IMR-90 (cell line): Measurements from ENCODE around the gene PHOSPHO2. TPM values are rescaled to one million over a fixed set of nuclear protein-coding genes. Genes with fewer than 3 reads are reported as not detected.
"Not testable (repeated sequence)": the region's sequence is repeated elsewhere in the genome, so short reads cannot be mapped to it uniquely, and the experiment has no call there.

Experiments
- ATAC-seq: fragments of 200-7000 bp; cut with Tn5 transposase; 2 replicates; pipeline ENCODE4 v1.9.1; 2020; ENCODE audit warnings: low read depth, mild to moderate bottlenecking, moderate library complexity
- BruUV-seq: library from RNA; stranded (reverse); fragments of 400-500 nt; replicated peaks from 2 replicates; lab custom pipeline; 2021; lab: Mats Ljungman, UMichigan
- CTCF ChIA-PET: fragments of 300-600 bp; formaldehyde crosslinking; extraction: SDS; loops from one replicate; lab custom pipeline; 2021; ENCODE audit warnings: antibody characterized with exemption; lab: Yijun Ruan, JAX
- POLR2A ChIA-PET: fragments of 300-600 bp; sonication (Branson Sonifier 250); formaldehyde crosslinking; loops from one replicate; lab custom pipeline; 2022; ENCODE audit warnings: antibody characterized with exemption; ENCODE audit not compliant: unreplicated experiment; lab: Charles Lee
- DNase-seq: peaks from one replicate; pipeline ENCODE4 v3.0.0; 2013
- H2AFZ ChIP-seq: replicated peaks from 2 replicates; pipeline ENCODE3; 2013; ENCODE audit warnings: low read length, mild to moderate bottlenecking; ENCODE audit not compliant: poor library complexity
- H2AK5ac ChIP-seq: 2 replicates; pipeline ENCODE4 v1.6.1; 2013; ENCODE audit warnings: low read depth, low read length, inconsistent platforms
- H2AK9ac ChIP-seq: replicated peaks from 2 replicates; pipeline ENCODE3; 2013; ENCODE audit warnings: mild to moderate bottlenecking, low read depth, low read length, moderate library complexity; ENCODE audit not compliant: poor library complexity
- H2BK120ac ChIP-seq: 2 replicates; pipeline ENCODE4 v1.6.1; 2013; ENCODE audit warnings: low read depth, low read length, inconsistent platforms
- H2BK15ac ChIP-seq: 3 replicates; pipeline ENCODE4 v1.6.1; 2013; ENCODE audit warnings: low read depth, low read length, inconsistent platforms
- H2BK20ac ChIP-seq: 2 replicates; pipeline ENCODE4 v1.6.1; 2013; ENCODE audit warnings: low read depth, mild to moderate bottlenecking, inconsistent platforms, low read length, moderate library complexity
- H2BK5ac ChIP-seq: 2 replicates; pipeline ENCODE4 v1.6.1; 2013; ENCODE audit warnings: mild to moderate bottlenecking, low read depth, low read length, inconsistent platforms; ENCODE audit not compliant: poor library complexity, severe bottlenecking
- H3K14ac ChIP-seq: replicated peaks from 2 replicates; pipeline ENCODE4 v1.6.1; 2013; ENCODE audit warnings: low read depth, low read length, inconsistent platforms
- H3K18ac ChIP-seq: 2 replicates; pipeline ENCODE4 v1.6.1; 2013; ENCODE audit warnings: low read depth, low read length, control low read depth
- H3K23ac ChIP-seq: 2 replicates; pipeline ENCODE4 v1.6.1; 2013; ENCODE audit warnings: low read depth, low read length, inconsistent platforms
- H3K27ac ChIP-seq: 2 replicates; pipeline ENCODE4 v1.5.1; 2013; ENCODE audit warnings: mild to moderate bottlenecking, control low read depth, low read length; ENCODE audit not compliant: insufficient read depth
- H3K27me3 ChIP-seq: 2 replicates; pipeline ENCODE4 v1.6.1; 2013; ENCODE audit warnings: low read length; ENCODE audit not compliant: control insufficient read depth, insufficient read depth
- H3K36me3 ChIP-seq: 2 replicates; pipeline ENCODE4 v1.6.1; 2013; ENCODE audit warnings: low read length, mixed read lengths; ENCODE audit not compliant: control insufficient read depth, insufficient read depth
- H3K4ac ChIP-seq: 2 replicates; pipeline ENCODE4 v1.6.1; 2013; ENCODE audit warnings: low read depth, low read length, inconsistent platforms
- H3K4me1 ChIP-seq: 2 replicates; pipeline ENCODE4 v1.6.1; 2013; ENCODE audit warnings: low read length, mixed read lengths; ENCODE audit not compliant: control insufficient read depth, insufficient read depth
- H3K4me2 ChIP-seq: 2 replicates; pipeline ENCODE4 v1.6.1; 2013; ENCODE audit warnings: low read depth, mild to moderate bottlenecking, control low read depth, low read length, moderate library complexity
- H3K4me3 ChIP-seq: 2 replicates; pipeline ENCODE4 v1.5.1; 2013; ENCODE audit warnings: low read depth, mild to moderate bottlenecking, control low read depth, low read length, moderate library complexity; ENCODE audit not compliant: insufficient read depth
- H3K56ac ChIP-seq: 2 replicates; pipeline ENCODE4 v1.6.1; 2013; ENCODE audit warnings: low read length, inconsistent platforms; ENCODE audit not compliant: insufficient read depth; ENCODE audit errors: extremely low read depth
- H3K79me1 ChIP-seq, 2 experiments: 2 replicates each; pipeline ENCODE4 v1.6.1; 2013; ENCODE audit warnings: low read length in 2 of 2, inconsistent platforms in 1 of 2, low read depth in 1 of 2
- H3K9ac ChIP-seq: 2 replicates; pipeline ENCODE4 v1.6.1; 2013; ENCODE audit warnings: low read depth, low read length, control low read depth
- H3K9me1 ChIP-seq: 2 replicates; pipeline ENCODE4 v1.6.1; 2013; ENCODE audit warnings: low read length, inconsistent platforms; ENCODE audit not compliant: insufficient read depth
- H3K9me3 ChIP-seq: 2 replicates; pipeline ENCODE4 v1.6.1; 2013; ENCODE audit warnings: low read length; ENCODE audit not compliant: control insufficient read depth, insufficient read depth
- H4K20me1 ChIP-seq: 2 replicates; pipeline ENCODE4 v1.6.1; 2013; ENCODE audit warnings: low read length, inconsistent platforms; ENCODE audit not compliant: insufficient read depth
- H4K5ac ChIP-seq: 2 replicates; pipeline ENCODE4 v1.6.1; 2013; ENCODE audit warnings: mild to moderate bottlenecking, low read depth, low read length, control low read depth
- H4K8ac ChIP-seq, 2 experiments: 2 replicates each; pipeline ENCODE4 v1.6.1; 2013; ENCODE audit warnings: low read depth in 2 of 2, low read length in 2 of 2, control low read depth in 1 of 2, inconsistent platforms in 1 of 2
- H4K91ac ChIP-seq: 2 replicates; pipeline ENCODE4 v1.6.1; 2013; ENCODE audit warnings: low read depth, low read length, inconsistent platforms; ENCODE audit not compliant: insufficient read depth
- WGBS, 2 experiments: methylation state at CpG; one replicate each; pipeline versions ENCODE4 v1.1.5 to v1.1.7; 2013; ENCODE audit warnings: missing lambda C conversion rate in 2 of 2; ENCODE audit not compliant: insufficient read length in 1 of 2; ENCODE audit errors: extremely low coverage in 2 of 2; 5-methylcytosine and 5-hydroxymethylcytosine counted together
- dilution Hi-C: fragments of 300-500 bp; cut with HindIII; formaldehyde crosslinking; loops from one replicate; pipeline ENCODE4 v1.14.3; 2018; ENCODE audit warnings: low sequenced_read_pairs; ENCODE audit not compliant: unreplicated experiment
- in situ Hi-C: fragments of 300-500 bp; cut with MboI; formaldehyde crosslinking; loops from 3 replicates; pipeline ENCODE4 v1.14.3; 2019; ENCODE audit warnings: low sequenced_read_pairs, inconsistent platforms, mixed read lengths
- intact Hi-C: fragments of 100-400 bp; cut with micrococcal nuclease; formaldehyde crosslinking; loops from 2 replicates; pipeline ENCODE4 v1.10.0; 2022
- polyA plus RNA-seq, 3 experiments: library from polyadenylated mRNA; depleted of rRNA; stranded (reverse); fragments of >200 nt; gene quantifications; 2 replicates each; pipeline ENCODE4 v1.2.3, GENCODE V29; 2012; ENCODE audit warnings: low replicate concordance in 1 of 3
- total RNA-seq: library from RNA; depleted of rRNA; stranded (reverse); fragments of >200 nt; gene quantifications from 2 replicates; pipeline ENCODE4 v1.2.3, GENCODE V29; 2012

The PHOSPHO2 gene
- total and polyA plus RNA-seq, 2 of the 4 experiments (the other 2 are of a cell fraction), result 0.48 to 0.54 TPM

- ATAC-seq, dilution Hi-C loops, H3K4me3 ChIP-seq, H3K79me1 ChIP-seq, H3K4ac ChIP-seq, H3K27ac ChIP-seq, H3K4me1 ChIP-seq, H3K9me3 ChIP-seq, H3K14ac ChIP-seq, BruUV-seq, H2BK15ac ChIP-seq, intact Hi-C loops, H3K18ac ChIP-seq, H3K27me3 ChIP-seq, H4K20me1 ChIP-seq, H4K8ac ChIP-seq, in situ Hi-C loops, H2BK120ac ChIP-seq, H3K4me2 ChIP-seq, H2AFZ ChIP-seq, DNase-seq, H2BK20ac ChIP-seq, H3K36me3 ChIP-seq, H4K5ac ChIP-seq, H4K91ac ChIP-seq, H3K9me1 ChIP-seq, H2BK5ac ChIP-seq, H2AK9ac ChIP-seq, H3K23ac ChIP-seq, H3K9ac ChIP-seq, POLR2A ChIA-PET, H2AK5ac ChIP-seq, H3K56ac ChIP-seq: not testable (repeated sequence)
- no CpG with 5 or more reads among the region's 2 CpGs for WGBS, 2 experiments
- CTCF ChIA-PET, result interaction anchor here (0.6 kb wide), 1 partner anchor 96 kb away, joined by 5 read pairs; no protein-coding TSS in a partner anchor
Observed at GRCh38 chr2:169699173-169699572, 4.9 kb downstream of the PHOSPHO2 start.
